C4-2B (cell line): ENCODE data around the gene ITGAV.

Experiments
- CTCF ChIP-seq: fragments of 450-650 bp; conservative IDR thresholded peaks from 2 replicates; pipeline ENCODE4 v1.5.1; 2017; ENCODE audit warnings: mild to moderate bottlenecking
- ZFX ChIP-seq: fragments of 450-650 bp; IDR thresholded peaks from 2 replicates; pipeline ENCODE4 v1.6.1; 2017

GRCh38 chr2:186554429-186554828 lies 35.4 kb upstream of the ITGAV start:
- TF ChIP-seq CTCF (no peak), ZFX (no peak)
